ENCODE data around the gene CBX4. TPM values are rescaled to one million over a fixed set of nuclear protein-coding genes. Genes with fewer than 3 reads are reported as not detected.

Gene CBX4
- polyA plus RNA-seq, 1 of the 3 experiments (the other 2 are of a cell fraction), result 21.9 TPM

GRCh38 chr17:79803997-79804855 is 35.0 kb downstream of the CBX4 start:
- Histone ChIP-seq H3F3A (replicated peaks; ENCODE audit: insufficient read depth) (no peaks in the 10 kb centered on the region), H3K79me2 (ENCODE audit: insufficient read depth) (no peaks in the 10 kb centered on the region), H2AFZ (ENCODE audit: low read depth) (no peak overlapping the region), H3K27ac (ENCODE audit: low read depth in 2 of 2, low read length in 1 of 2) (no peak overlapping the region), H3K4me2 (no peak overlapping the region), H3K9me3 (no peaks in the 10 kb centered on the region), H4K20me1 (ENCODE audit: insufficient read depth) (no peaks in the 10 kb centered on the region), H3K36me3 (replicated peaks in 1 of 2; ENCODE audit: control insufficient read depth in 1 of 2, insufficient read depth in 2 of 2, low read length in 1 of 2) (no peaks in the 10 kb centered on the region), H3K27me3 (ENCODE audit: insufficient read depth) (peaks cover 52% of the 10 kb centered on the region), H3K4me1 (ENCODE audit: control insufficient read depth in 1 of 2, insufficient read depth in 2 of 2, low read depth in 1 of 2, low read length in 1 of 2) (peaks cover 4 to 5% of the 10 kb centered on the region in 2 experiments; a peak in 2 of 4 replicates), H3K9ac (no peak overlapping the region), H3K4me3 (ENCODE audit: low read depth in 2 of 2, low read length in 1 of 2) (no peak overlapping the region), H3K9me2 (no peaks in the 10 kb centered on the region)
- DNase-seq, result peak; percentile 45
- POLR2A ChIA-PET, result no interaction called here
- CTCF ChIA-PET, result interaction anchor here (1.0 to 14.7 kb wide), 5 partner anchors 26 to 204 kb away, joined by 3 to 274 read pairs (median 4); partner anchors contain the start of genes CBX2 and CBX4
- WGBS (ENCODE audit: low lambda C conversion rate), result 62% methylated on average over 64 of the region's 76 CpGs
- no peak for TF ChIP-seq FOSL2 (IDR thresholded peaks at IDR 0.05; ENCODE audit: borderline replicate concordance, low read depth)

DNA sequence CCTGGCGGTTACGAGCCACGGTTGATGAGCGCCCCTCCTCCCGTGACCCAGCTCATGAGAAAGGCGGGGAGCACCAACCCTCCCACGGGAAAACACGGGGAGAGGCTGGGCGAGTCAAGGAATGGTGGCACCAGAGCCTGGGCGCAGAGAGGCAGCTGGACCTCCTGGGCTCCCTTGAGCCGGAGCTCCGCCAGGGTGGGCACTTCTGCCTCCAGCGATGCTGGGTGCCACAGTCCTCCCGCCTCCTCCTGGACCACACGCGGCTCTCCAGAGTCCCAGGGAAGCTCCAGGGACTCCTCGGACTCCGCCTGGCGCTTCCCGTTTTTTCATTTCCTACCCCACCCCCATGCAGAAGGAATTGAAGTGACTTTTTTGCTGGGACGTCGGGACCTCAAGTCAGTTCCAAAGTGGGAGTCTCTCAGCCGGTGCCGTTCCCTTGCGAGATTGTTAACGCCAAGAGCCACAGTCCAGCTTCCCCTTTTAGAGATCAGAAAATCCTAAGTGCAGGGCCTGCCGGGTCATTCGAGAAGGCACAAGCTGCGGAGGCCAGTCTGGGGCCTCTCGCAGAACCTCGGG is 35.7 kb downstream of the CBX4 start:
- Histone ChIP-seq H3K4me3 (ENCODE audit: low read depth in 2 of 2, low read length in 1 of 2) (no peak overlapping the region), H3K9me3 (no peaks in the 10 kb centered on the region), H3K9ac (no peak overlapping the region), H3K27ac (ENCODE audit: low read depth in 2 of 2, low read length in 1 of 2) (no peak overlapping the region), H3K9me2 (no peaks in the 10 kb centered on the region), H3F3A (replicated peaks; ENCODE audit: insufficient read depth) (peaks cover under 1% of the 10 kb centered on the region), H3K79me2 (ENCODE audit: insufficient read depth) (no peaks in the 10 kb centered on the region), H4K20me1 (ENCODE audit: insufficient read depth) (no peaks in the 10 kb centered on the region), H3K4me2 (no peak overlapping the region), H2AFZ (ENCODE audit: low read depth) (no peak overlapping the region), H3K36me3 (replicated peaks in 1 of 2; ENCODE audit: control insufficient read depth in 1 of 2, insufficient read depth in 2 of 2, low read length in 1 of 2) (no peaks in the 10 kb centered on the region), H3K27me3 (ENCODE audit: insufficient read depth) (peaks cover 45% of the 10 kb centered on the region), H3K4me1 (ENCODE audit: control insufficient read depth in 1 of 2, insufficient read depth in 2 of 2, low read depth in 1 of 2, low read length in 1 of 2) (peaks cover 3 to 4% of the 10 kb centered on the region in 2 experiments; a peak in 2 of 4 replicates)
- POLR2A ChIA-PET, result no interaction called here
- CTCF ChIA-PET, result interaction anchor here (1.4 to 14.7 kb wide), 3 partner anchors 32 to 61 kb away, joined by 3 to 274 read pairs (median 216); partner anchors contain the start of gene CBX4
- TF ChIP-seq, protein P1, sequence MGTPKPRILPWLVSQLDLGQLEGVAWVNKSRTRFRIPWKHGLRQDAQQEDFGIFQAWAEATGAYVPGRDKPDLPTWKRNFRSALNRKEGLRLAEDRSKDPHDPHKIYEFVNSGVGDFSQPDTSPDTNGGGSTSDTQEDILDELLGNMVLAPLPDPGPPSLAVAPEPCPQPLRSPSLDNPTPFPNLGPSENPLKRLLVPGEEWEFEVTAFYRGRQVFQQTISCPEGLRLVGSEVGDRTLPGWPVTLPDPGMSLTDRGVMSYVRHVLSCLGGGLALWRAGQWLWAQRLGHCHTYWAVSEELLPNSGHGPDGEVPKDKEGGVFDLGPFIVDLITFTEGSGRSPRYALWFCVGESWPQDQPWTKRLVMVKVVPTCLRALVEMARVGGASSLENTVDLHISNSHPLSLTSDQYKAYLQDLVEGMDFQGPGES (IDR thresholded peaks at IDR 0.05; ENCODE audit: low read depth, low read length), result no peak
- TF ChIP-seq RXRA (IDR thresholded peaks at IDR 0.05; ENCODE audit: borderline replicate concordance, low read depth) (no peak), CHD2 (IDR thresholded peaks at IDR 0.05; ENCODE audit: low read length, partially characterized antibody) (no peak), SIN3A (IDR thresholded peaks at IDR 0.05; ENCODE audit: borderline replicate concordance, low read depth, low read length) (no peak)
- TF ChIP-seq, protein P2, sequence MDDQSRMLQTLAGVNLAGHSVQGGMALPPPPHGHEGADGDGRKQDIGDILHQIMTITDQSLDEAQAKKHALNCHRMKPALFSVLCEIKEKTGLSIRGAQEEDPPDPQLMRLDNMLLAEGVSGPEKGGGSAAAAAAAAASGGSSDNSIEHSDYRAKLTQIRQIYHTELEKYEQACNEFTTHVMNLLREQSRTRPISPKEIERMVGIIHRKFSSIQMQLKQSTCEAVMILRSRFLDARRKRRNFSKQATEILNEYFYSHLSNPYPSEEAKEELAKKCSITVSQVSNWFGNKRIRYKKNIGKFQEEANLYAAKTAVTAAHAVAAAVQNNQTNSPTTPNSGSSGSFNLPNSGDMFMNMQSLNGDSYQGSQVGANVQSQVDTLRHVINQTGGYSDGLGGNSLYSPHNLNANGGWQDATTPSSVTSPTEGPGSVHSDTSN (IDR thresholded peaks at IDR 0.05), result no peak
- WGBS (ENCODE audit: low lambda C conversion rate), result 92% methylated on average over 27 of the region's 31 CpGs
- DNase-seq, result no peak

All from SK-N-SH (cell line).